Measurements from ENCODE around the gene ZFC3H1. TPM values are rescaled to one million over a fixed set of nuclear protein-coding genes. Genes with fewer than 3 reads are reported as not detected.

The ZFC3H1 gene
- total and polyA plus RNA-seq, 2 of the 8 experiments (the other 6 are each of a cell fraction or from before 2014, with no cell fraction given), result 20.0 to 32.4 TPM

GRCh38 chr12:71607494-71608330 lies 55.9 kb downstream of the ZFC3H1 start:
- Histone ChIP-seq H3K79me1 (ENCODE audit: low read depth, low read length) (no peaks in the 10 kb centered on the region), H3K4me3 (ENCODE audit: extremely low read depth in 1 of 4, insufficient read depth in 2 of 4, low read depth in 3 of 4, low read length in 4 of 4) (no peak overlapping the region), H3K9me3 (ENCODE audit: insufficient read depth in 2 of 2, low read depth in 1 of 2, low read length in 1 of 2) (no peaks in the 10 kb centered on the region), H3K79me2 (ENCODE audit: control insufficient read depth in 1 of 2, insufficient read depth in 2 of 2, low read length in 2 of 2) (no peaks in the 10 kb centered on the region), H2BK15ac (ENCODE audit: low read length) (no peak overlapping the region), H3K4ac (replicated peaks; ENCODE audit: insufficient read length, low read depth, low read length) (no peak overlapping the region), H3K18ac (ENCODE audit: extremely low read depth, low read length) (no peak overlapping the region), H3K56ac (replicated peaks; ENCODE audit: insufficient read length, low read depth, low read length) (no peak overlapping the region), H4K5ac (ENCODE audit: insufficient read length, low read depth, low read length) (no peak overlapping the region), H4K8ac (ENCODE audit: extremely low read depth, insufficient read depth, low read length) (no peak overlapping the region), H3K4me1 (replicated peaks in 1 of 4; ENCODE audit: control insufficient read depth in 3 of 4, insufficient read depth in 4 of 4, low read length in 3 of 4) (no peaks in the 10 kb centered on the region), H3K14ac (ENCODE audit: insufficient read length) (no peak overlapping the region), H3K27ac (ENCODE audit: low read depth, low read length) (no peak overlapping the region), H3K9ac (replicated peaks in 1 of 4; ENCODE audit: extremely low read depth in 1 of 4, low read depth in 3 of 4, low read length in 3 of 4) (no peak overlapping the region), H2BK120ac (replicated peaks; ENCODE audit: low read depth, low read length) (no peak overlapping the region), H2AK5ac (ENCODE audit: low read depth, low read length) (no peak overlapping the region), H3K27me3 (replicated peaks in 1 of 4; ENCODE audit: control insufficient read depth in 3 of 4, extremely low read depth in 1 of 4, insufficient read depth in 3 of 4, low read length in 3 of 4) (no peaks in the 10 kb centered on the region), H2AFZ (ENCODE audit: low read length) (no peak overlapping the region), H3K23me2 (ENCODE audit: low read depth, low read length) (no peaks in the 10 kb centered on the region), H2BK20ac (ENCODE audit: low read length) (no peak overlapping the region), H3K36me3 (ENCODE audit: control insufficient read depth in 2 of 4, insufficient read depth in 4 of 4, low read length in 3 of 4) (peaks cover 14 to 59% (median 30%) of the 10 kb centered on the region in 4 experiments), H3K23ac (ENCODE audit: insufficient read length) (no peak overlapping the region), H4K91ac (replicated peaks; ENCODE audit: insufficient read length, low read length) (no peak overlapping the region), H4K20me1 (replicated peaks in 1 of 2; ENCODE audit: control insufficient read depth in 1 of 2, insufficient read depth in 2 of 2, low read length in 2 of 2) (no peaks in the 10 kb centered on the region), H2BK12ac (ENCODE audit: low read depth, low read length) (no peak overlapping the region), H2BK5ac (ENCODE audit: low read depth, low read length) (no peak overlapping the region), H3K4me2 (ENCODE audit: insufficient read depth in 1 of 2, low read depth in 2 of 2, low read length in 2 of 2) (no peak overlapping the region)
- TF ChIP-seq CBX8 (IDR thresholded peaks at IDR 0.05; ENCODE audit: borderline replicate concordance, low read depth, low read length), result no peak
- TF ChIP-seq MAFK (IDR thresholded peaks at IDR 0.05; ENCODE audit: low read depth, low read length), result no peak
- no peak for TF ChIP-seq E2F6 (IDR thresholded peaks at IDR 0.05)
- TF ChIP-seq ATF2 (IDR thresholded peaks at IDR 0.05; ENCODE audit: low read length), result no peak
- no peak for TF ChIP-seq SP2 (IDR thresholded peaks at IDR 0.05; ENCODE audit: low read length)
- no peak for TF ChIP-seq HDAC2 (IDR thresholded peaks at IDR 0.05; ENCODE audit: borderline replicate concordance in 1 of 2, low read depth in 2 of 2, low read length in 2 of 2)
- DNase-seq (ENCODE audit: low read depth in 1 of 2, low spot score in 2 of 2), result no peak
- 88% methylated on average over 4 of the region's 4 CpGs; no CpG with 5 or more reads in 1 of the 2 experiments for WGBS, 2 experiments (ENCODE audit: extremely low coverage in 1 of 2, insufficient coverage in 1 of 2, insufficient read length in 1 of 2, insufficient replicate concordance in 2 of 2, low coverage in 1 of 2, low lambda C conversion rate in 2 of 2, missing lambda C conversion rate in 1 of 2)
- CTCF ChIA-PET (ENCODE audit: partially characterized antibody), result no interaction called here
- no peak for FAIRE-seq
- POLR2A ChIA-PET (ENCODE audit: partially characterized antibody), result interaction anchor here (1.3 kb wide), 1 partner anchor 18 kb away, joined by 4 read pairs; no protein-coding TSS in a partner anchor

All from H1 (cell line).